Measurements from ENCODE around the gene AHCYL2. TPM values are rescaled to one million over a fixed set of nuclear protein-coding genes. Genes with fewer than 3 reads are reported as not detected.

Gene AHCYL2
- total RNA-seq, 4 donors from 2014 or later: 10.8 to 14.0 (median 13.7) TPM

GRCh38 chr7:129338450-129338849 is 113.6 kb downstream of the AHCYL2 start:
- TF ChIP-seq CTCF (IDR thresholded peaks at IDR 0.05) (no peak), POLR2A (IDR thresholded peaks at IDR 0.05) (no peak)
- DNase-seq: no peak
- Histone ChIP-seq H3K27ac (no peak overlapping the region), H3K4me3 (no peak overlapping the region), H3K36me3 (no peaks in the 10 kb centered on the region), H3K4me1 (peaks cover 0 to 4% (median 3%) of the 10 kb centered on the region in 3 donors), H3K27me3 (no peaks in the 10 kb centered on the region), H3K9me3 (no peaks in the 10 kb centered on the region)
- intact Hi-C loops (cut with DNase I): no loop called here
- WGBS, 2 donors: 92 to 100% methylated on average over 2 of the region's 2 CpGs

- H3K4me3 ChIP-seq: no peak overlapping the region
- no peak for DNase-seq
- H3K36me3 ChIP-seq: no peaks in the 10 kb centered on the region
- 53 to 88% methylated on average over 1 of the region's 1 CpG for WGBS, 2 donors
- H3K27me3 ChIP-seq: no peaks in the 10 kb centered on the region
- peaks cover 0 to 17% (median 9%) of the 10 kb centered on the region in 3 donors for H3K4me1 ChIP-seq
- intact Hi-C loops (cut with DNase I): no loop called here
- TF ChIP-seq POLR2A (IDR thresholded peaks at IDR 0.05) (no peak), CTCF (IDR thresholded peaks at IDR 0.05) (no peak)
- H3K9me3 ChIP-seq: no peaks in the 10 kb centered on the region
- H3K27ac ChIP-seq: no peak overlapping the region
Observed at GRCh38 chr7:129341212-129341611, 116.4 kb downstream of the AHCYL2 start.

DNA sequence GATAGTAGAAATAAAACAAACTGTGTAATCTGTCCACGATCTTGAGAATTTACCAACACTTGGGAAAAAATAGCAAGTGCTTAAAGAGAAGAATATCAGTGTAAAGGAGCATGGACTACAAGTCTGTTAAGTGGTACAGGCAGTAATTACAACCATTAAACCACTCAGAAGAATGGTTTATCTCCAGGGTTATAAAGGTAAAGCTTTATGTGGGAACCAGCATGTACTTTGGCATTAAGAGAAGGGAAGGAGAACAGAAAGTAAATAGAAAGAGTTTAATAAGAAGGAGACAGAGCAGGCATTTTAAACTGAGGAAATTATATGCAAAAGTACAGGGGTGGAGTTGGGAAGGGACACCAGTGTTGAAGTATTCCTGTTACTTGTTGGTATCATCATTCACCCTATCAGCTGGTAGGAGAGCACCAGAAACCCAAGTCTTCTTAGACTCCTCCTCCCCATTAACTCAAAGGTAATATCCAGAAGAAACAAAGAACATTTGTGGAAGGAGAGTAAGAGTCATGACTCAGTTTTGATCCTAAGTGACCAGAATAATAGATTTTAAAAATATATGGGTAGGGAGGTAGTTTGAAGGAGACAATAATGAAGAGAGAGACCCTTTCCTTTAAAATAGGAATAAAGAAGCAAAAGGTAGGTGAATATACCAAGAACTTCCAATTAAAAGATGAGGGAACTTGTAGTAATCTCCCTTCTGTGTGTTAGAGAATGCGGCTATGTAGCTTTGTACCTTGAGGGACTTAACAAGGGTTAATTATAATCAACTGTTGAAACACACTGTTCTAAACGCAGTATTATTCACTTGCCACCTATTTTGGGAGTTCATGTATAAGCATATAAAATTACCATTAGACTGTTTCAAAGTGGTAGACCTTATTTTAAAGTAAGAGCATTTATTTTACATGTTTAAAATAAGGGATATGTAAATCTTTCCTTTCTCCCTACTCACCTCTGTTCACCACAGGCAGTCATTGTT is 117.3 kb downstream of the AHCYL2 start:
- intact Hi-C loops (cut with DNase I): no loop called here
- Histone ChIP-seq H3K36me3 (no peaks in the 10 kb centered on the region), H3K4me1 (peaks cover 0 to 17% (median 9%) of the 10 kb centered on the region in 3 donors), H3K27ac (no peak overlapping the region), H3K9me3 (no peaks in the 10 kb centered on the region), H3K4me3 (no peak overlapping the region), H3K27me3 (no peaks in the 10 kb centered on the region)
- 65 to 68% methylated on average over 3 of the region's 3 CpGs for WGBS, 2 donors
- DNase-seq: no peak
- TF ChIP-seq CTCF (IDR thresholded peaks at IDR 0.05) (no peak), POLR2A (IDR thresholded peaks at IDR 0.05) (no peak)

GRCh38 chr7:129343099-129343700 is 118.4 kb downstream of the AHCYL2 start:
- 21 to 38% methylated on average over 3 of the region's 3 CpGs for WGBS, 2 donors
- DNase-seq: no peak
- Histone ChIP-seq H3K4me1 (peaks cover 0 to 17% (median 9%) of the 10 kb centered on the region in 3 donors), H3K27ac (no peak overlapping the region), H3K4me3 (no peak overlapping the region), H3K27me3 (no peaks in the 10 kb centered on the region), H3K9me3 (no peaks in the 10 kb centered on the region), H3K36me3 (no peaks in the 10 kb centered on the region)
- intact Hi-C loops (cut with DNase I): no loop called here
- no peak for TF ChIP-seq POLR2A (IDR thresholded peaks at IDR 0.05)
- peak; percentile 46 to 80 (median 66) for TF ChIP-seq CTCF (IDR thresholded peaks at IDR 0.05)

GRCh38 chr7:129347330-129347729 is 122.5 kb downstream of the AHCYL2 start:
- Histone ChIP-seq H3K27me3 (no peaks in the 10 kb centered on the region), H3K4me1 (peaks cover 0 to 31% (median 8%) of the 10 kb centered on the region in 3 donors), H3K9me3 (no peaks in the 10 kb centered on the region), H3K27ac (no peak overlapping the region), H3K4me3 (no peak overlapping the region), H3K36me3 (no peaks in the 10 kb centered on the region)
- intact Hi-C loops (cut with DNase I): no loop called here
- no peak for TF ChIP-seq CTCF (IDR thresholded peaks at IDR 0.05)
- TF ChIP-seq POLR2A (IDR thresholded peaks at IDR 0.05): no peak
- WGBS, 2 donors: 73 to 83% methylated on average over 2 of the region's 2 CpGs
- DNase-seq: no peak
